ENCODE data around the gene OR6C1. TPM values are rescaled to one million over a fixed set of nuclear protein-coding genes. Genes with fewer than 3 reads are reported as not detected.
"Not testable (repeated sequence)": the region's sequence is repeated elsewhere in the genome, so short reads cannot be mapped to it uniquely, and the experiment has no call there.

Gene OR6C1
- total and polyA plus RNA-seq, 11 donors: not detected

- 66 to 80% (median 71%) methylated on average over 4 of the region's 4 CpGs for WGBS, 4 donors
- ATAC-seq (no peak), DNase-seq (no peak)
- Histone ChIP-seq H3K4me3 (no peak overlapping the region), H3K27me3 (no peaks in the 10 kb centered on the region), H3K27ac (no peak overlapping the region), H3K36me3 (no peaks in the 10 kb centered on the region), H3K4me1 (no peaks in the 10 kb centered on the region), H3K9me3 (no peaks in the 10 kb centered on the region)
- intact Hi-C loops (cut with DNase I): no loop called here
- TF ChIP-seq POLR2A (IDR thresholded peaks at IDR 0.05) (no peak), CTCF (IDR thresholded peaks at IDR 0.05) (no peak)
These were observed 6.1 kb downstream of the OR6C1 start for GRCh38 chr12:55320201-55320600.

- intact Hi-C loops (cut with DNase I); H3K36me3 ChIP-seq; DNase-seq; H3K4me3 ChIP-seq; H3K27ac ChIP-seq; H3K4me1 ChIP-seq; ATAC-seq; H3K27me3 ChIP-seq; H3K9me3 ChIP-seq: not testable (repeated sequence)
- 90 to 95% (median 92%) methylated on average over 6 of the region's 6 CpGs for WGBS, 4 donors
These were observed 11.7 kb downstream of the OR6C1 start for GRCh38 chr12:55325801-55326200.

DNA sequence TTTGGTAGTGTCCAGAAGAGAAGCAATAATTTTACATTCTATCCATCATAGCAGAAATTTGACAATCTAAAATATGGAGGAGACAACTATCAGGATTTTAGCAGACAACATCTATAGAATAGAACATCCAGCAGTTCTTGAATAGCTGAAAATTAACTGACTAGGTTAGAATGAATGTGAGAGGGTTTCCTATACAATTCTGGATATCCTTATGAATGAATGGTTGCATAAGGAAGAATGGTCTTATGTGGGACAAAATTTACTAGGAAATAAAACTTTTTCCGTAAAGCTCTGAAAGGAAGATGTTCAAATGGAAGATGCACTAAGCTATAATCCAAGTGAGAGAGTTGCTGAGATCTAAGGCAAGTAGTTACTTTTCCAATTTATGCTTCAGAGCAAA lies 16.3 kb downstream of the OR6C1 start, which contains the start of gene OR6C3:
Gene OR6C3 (plus strand): TSS at position 301 of the 400 bp plus-strand sequence. CDS start 955 bp downstream, outside the sequence.
- WGBS, 4 donors: 90 to 95% (median 94%) methylated on average over 1 of the region's 1 CpG
- no peak within 1 kb of the TSS for H3K27ac ChIP-seq
- H3K27me3 ChIP-seq: no peaks in the 10 kb centered on the region
- no peaks in the 10 kb centered on the region for H3K4me1 ChIP-seq
- TF ChIP-seq CTCF (IDR thresholded peaks at IDR 0.05): no peak
- no peak for TF ChIP-seq POLR2A (IDR thresholded peaks at IDR 0.05)
- ATAC-seq (no peak), DNase-seq (no peak)
- H3K9me3 ChIP-seq: no peaks in the 10 kb centered on the region
- no peak within 1 kb of the TSS for H3K4me3 ChIP-seq
- intact Hi-C loops (cut with DNase I): no loop called here
- no peaks in the 10 kb centered on the region for H3K36me3 ChIP-seq

DNA sequence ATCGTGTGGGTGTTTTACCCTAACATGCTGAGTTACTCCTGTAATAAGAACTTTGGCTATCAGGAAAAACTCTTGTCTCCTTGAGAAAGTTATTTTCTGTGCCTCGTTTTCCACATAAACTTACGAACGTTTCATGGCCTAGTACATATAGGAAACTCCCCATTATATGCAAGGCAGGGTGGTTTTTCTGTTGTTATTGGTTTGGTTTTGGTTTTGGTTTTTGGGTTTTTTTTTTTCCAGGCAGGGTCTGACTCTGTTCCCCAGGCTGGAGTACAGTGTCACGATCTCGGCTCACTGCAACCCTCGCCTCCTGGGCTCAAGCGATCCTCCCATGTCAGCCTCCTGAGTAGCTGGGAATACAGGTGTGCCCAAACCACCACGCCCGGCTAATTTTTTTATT lies 21.9 kb downstream of the OR6C1 start:
- H3K4me1 ChIP-seq: no peaks in the 10 kb centered on the region
- H3K4me3 ChIP-seq: no peak overlapping the region
- no peak overlapping the region for H3K27ac ChIP-seq
- ATAC-seq (no peak), DNase-seq (no peak)
- intact Hi-C loops (cut with DNase I): no loop called here
- no peak for TF ChIP-seq CTCF (IDR thresholded peaks at IDR 0.05)
- no peak for TF ChIP-seq POLR2A (IDR thresholded peaks at IDR 0.05)
- H3K9me3 ChIP-seq: no peaks in the 10 kb centered on the region
- 85 to 89% (median 87%) methylated on average over 10 of the region's 10 CpGs for WGBS, 4 donors
- H3K36me3 ChIP-seq: no peaks in the 10 kb centered on the region
- H3K27me3 ChIP-seq: no peaks in the 10 kb centered on the region

GRCh38 chr12:55355338-55355737 lies 41.2 kb downstream of the OR6C1 start:
- H3K9me3 ChIP-seq; ATAC-seq; intact Hi-C loops (cut with DNase I); H3K36me3 ChIP-seq; H3K27ac ChIP-seq; H3K4me1 ChIP-seq; H3K4me3 ChIP-seq; H3K27me3 ChIP-seq; DNase-seq: not testable (repeated sequence)
- WGBS, 4 donors: 38 to 60% (median 59%) methylated on average over 4 of the region's 4 CpGs

All from heart left ventricle (tissue), 16 donors.